ENCODE results near the gene TMCC1.
"Not testable (repeated sequence)": the region's sequence is repeated elsewhere in the genome, so short reads cannot be mapped to it uniquely, and the experiment has no call there.

The TMCC1 gene

DNA sequence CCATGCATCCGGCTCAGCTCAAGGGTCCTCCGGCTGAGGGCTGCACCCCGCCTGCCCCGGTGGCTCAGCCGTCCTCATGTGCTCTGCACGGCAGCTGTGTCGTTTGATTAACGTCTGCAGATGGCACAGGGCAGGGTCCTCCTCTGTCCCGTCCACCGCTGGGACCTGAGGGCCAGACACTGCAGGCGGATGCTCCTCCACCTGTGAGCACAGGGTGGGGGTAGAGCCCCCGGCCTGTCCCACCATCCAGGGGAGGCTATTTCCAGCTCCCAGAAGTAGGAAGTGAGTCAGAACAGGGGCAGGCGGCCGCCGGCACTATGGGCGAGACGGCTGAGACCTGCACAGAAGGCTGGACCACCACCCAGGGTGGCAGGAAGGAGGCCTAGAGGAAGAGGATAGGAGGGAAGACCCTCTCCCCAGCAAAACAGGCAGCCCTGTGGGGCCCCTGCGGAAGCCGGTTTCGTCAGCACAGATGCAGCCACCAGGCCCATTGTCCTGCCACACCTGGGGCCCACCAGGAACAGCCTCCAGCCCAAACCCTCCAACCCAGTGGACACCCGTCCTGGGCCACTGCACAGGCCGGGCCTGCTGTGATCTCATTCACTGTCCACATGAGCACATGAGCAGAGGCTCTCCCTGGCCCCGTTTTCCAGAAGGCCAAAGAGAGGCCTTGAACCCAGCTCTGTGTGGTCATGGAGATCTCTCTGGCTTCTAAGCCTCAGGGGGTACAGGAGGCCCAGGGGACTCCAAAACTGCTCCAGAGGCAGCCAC, 274.4 kb downstream of the TMCC1 start:
- no peak for DNase-seq

DNA sequence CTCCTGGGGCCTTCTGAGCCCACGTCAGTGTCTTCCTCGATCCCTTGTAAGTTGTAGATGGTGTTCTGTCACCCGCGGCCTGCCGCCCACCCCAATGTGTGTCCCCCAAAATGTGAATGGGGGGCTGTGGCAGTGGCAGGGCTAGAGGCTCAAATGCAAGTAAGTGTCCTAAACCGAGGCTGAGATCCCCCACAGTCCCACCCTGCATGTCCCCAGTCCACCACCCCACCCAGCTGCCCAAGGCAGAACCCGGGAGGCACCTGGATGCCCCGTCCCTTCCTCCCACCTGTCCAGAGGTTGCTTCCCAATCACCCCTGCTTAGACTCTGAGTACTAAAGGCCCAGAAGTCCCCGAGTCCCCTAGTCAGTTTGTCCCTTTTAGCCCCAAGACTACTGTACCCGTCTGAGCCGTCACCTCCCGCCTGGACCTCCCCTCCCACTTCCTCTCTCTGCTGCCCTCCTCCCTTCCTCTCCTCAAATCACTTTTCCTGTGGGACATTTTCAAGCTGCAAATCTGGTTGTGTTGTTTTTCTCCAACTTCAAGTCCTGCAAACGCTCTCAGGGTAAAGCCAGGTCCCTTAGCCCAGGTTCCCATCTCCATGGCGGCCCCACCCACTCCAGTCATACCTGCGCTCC, 275.2 kb downstream of the TMCC1 start:
- DNase-seq, result no peak

DNA sequence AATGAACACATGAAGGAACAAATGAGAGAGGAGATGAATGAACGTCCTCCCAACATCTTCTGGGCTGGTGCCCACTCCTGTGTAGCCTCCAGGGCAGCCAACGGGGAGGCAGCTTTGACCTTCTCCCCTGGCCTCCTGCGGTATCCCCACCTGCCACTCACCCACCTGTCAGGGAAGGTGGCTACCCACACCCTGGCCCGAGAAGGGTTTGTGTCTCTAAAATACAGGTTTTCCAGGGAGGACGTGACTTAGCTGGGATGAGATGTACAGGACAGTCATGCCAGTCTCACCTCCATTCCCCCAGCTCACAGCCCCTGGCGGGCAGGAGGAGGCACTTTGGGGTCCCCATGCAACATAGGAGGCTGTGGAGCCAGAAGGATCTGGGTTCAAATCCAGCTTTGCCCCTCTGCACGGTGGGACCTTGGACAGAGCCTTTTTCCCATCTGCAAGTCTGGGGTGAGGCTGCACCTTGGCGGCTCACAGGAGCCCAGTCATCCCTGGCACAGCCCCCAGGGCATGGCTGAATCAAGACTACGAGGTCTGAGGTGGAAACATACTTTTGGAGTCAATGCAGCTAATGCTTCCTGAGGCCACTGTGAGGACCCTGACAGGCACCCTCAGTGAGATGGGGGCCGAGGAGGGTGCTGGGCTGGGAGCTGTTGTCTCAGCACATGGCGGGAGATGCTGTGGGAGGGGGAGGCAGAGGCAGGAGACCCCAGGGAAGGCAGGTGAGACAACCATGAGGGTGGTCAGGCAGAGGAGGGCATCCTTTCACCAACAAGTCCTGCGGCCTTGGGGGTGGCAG, 275.9 kb downstream of the TMCC1 start:
- no peak for DNase-seq

DNA sequence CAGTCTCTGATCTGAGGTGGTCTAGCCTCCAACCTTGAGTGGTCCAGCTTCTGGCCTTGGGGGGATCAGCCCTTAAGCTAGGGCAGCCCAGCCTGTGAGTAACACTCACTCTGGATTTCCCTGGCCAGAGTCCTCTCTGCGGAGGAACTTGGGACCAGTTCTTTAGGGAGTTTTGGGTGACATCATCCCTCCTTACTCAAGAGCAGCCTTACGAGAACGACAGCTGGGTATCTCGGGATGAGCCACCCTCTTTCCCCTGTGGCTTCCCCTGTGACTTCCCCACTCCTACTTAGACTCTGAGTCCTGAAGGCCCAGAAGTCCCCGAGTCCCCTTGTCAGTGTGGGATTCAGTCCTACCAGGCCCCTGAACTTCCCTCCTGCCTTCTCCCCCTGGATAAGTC, 276.8 kb downstream of the TMCC1 start:
- DNase-seq, result no peak

DNA sequence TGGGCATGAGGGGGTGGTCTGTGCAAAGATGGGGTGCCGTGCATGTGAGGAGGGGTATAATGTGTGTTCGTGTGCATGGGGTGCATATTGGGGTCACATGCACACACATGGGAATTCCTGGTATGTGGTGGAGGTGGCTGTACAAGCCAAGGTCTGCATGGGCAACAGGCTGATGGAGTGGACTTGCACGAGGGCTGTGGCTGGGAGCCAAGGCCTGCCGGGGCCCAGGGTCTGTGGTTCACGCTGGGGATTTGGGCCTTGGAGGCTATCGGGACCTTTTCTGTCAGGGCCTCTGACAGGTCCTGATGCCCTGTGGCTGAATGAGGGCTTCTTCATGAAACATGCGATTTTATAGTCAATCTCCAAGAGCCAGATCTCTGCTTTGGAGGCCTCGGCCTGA, 277.2 kb downstream of the TMCC1 start:
- DNase-seq, result no peak

DNA sequence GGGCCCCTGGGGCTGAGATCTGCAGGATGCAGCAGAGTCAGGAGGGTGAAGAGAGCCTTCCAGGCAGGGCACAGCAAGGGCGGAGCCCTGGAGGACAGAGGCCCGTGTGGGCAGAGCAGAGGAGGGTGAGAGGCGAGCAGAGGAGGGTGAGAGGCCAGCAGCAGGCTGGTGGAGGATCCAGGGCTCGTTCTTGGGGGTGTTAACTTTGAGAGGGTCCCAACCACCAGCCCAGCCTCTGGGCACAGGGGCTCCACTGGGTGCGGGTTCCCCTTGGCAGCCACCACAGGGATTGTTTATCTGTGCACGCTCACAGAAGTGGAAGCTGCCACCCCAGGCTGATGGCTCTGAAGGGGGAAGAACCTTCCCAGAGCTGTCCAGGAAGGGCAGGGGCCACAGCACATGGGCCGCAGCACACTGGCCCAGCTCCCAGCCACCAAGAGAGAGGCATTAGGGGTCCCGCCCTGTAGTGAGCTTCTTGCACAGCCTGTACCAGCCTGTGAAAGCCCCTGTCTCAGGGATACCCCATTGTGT, 277.7 kb downstream of the TMCC1 start:
- DNase-seq, result no peak

DNA sequence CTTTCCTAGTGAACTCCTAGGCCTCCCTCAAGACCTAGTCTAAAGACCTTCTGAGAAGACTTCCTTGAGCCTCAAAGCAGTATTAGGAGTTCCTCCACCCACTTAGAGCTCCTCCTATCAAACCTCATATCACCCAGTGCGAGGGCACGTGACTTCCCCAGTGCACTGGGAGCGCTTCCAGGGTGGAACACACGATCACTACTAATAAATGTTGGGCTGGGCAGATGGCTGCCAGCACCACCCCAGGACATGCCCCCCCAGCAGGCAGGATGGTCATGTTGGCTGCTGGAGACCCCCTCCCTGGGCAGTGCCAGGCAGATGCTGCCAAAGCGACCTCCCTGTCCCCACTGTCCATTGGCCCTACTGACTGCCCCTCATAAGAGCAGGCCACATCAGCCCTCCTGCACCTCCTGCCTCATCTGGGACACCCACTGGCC, 278.6 kb downstream of the TMCC1 start:
- DNase-seq, result no peak

DNA sequence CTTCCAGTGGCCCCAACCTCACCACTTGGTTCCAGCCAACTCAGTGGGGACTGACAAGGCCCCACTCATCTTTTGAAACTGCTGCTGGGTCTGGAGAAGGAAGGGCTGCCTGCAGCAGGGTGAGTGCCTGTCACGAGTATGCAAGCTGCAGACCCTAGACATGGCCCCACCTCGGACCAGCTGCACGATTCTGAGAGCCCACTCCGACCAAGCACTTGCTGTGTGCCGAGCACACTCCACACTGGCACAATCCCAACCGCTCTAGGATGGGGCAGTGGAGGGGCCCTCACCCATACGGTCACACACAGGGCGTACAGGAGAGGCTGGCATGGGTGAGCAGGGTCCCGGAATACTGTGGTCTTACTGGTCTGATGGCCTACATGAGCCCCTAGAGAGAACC, 279.1 kb downstream of the TMCC1 start:
- no peak for DNase-seq

DNA sequence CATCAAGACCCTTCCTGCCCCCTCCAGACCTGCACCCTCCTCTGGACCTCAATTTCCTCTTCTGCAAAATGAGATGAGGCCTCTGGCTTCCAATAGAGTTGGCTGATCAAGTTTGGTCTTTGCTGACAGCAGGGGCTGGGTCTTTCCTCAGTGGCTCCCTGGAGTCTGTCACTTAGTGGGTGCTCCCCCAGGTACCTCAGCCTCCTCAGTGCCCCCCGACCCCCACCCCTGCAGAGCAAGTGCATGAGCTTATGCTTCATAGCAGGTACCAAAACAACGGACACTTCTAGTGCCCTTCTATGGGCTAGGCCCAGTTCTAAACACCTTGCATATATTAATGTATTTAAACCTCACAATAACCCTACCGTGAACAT, 280.2 kb downstream of the TMCC1 start:
- DNase-seq, result no peak

DNA sequence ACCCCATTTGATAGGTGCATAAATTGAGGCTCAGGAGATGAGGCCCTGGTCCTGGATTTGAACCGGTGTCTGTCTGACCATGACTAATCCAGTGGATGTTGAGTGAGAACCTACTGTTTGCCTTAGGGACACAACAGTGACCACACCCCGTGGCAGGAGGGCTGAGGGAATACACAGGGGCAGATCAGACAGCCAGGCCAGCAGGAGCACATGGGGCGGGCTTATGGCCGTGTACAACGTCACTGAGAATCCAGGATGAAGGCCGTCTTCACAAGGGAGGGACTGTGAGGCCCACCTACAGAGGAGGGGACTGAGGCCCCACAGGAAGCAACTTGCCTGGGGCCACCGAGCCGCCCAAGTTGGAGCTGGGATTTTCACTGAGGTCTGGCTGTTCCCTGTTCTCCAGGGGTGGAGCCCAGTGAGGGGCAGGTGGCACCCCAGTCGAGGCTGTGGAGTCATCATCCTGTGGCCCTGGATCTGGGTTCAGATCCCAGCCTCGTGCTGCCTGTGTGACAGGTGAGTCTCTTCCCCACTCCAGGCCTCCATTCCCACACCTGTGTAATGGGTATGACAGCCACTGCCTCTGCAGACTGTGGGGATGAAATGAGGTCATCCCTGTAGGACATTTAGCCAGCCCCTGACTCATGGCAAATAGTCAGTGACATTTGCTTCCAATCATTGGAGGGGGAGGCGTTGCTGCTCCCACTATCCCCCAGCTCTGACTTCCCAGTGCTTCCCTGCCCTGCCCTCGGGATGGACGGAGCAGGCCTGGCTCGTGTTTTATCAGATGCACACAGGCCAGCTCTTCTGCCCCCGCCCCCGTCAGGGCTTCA, 280.8 kb downstream of the TMCC1 start:
- DNase-seq, result no peak

DNA sequence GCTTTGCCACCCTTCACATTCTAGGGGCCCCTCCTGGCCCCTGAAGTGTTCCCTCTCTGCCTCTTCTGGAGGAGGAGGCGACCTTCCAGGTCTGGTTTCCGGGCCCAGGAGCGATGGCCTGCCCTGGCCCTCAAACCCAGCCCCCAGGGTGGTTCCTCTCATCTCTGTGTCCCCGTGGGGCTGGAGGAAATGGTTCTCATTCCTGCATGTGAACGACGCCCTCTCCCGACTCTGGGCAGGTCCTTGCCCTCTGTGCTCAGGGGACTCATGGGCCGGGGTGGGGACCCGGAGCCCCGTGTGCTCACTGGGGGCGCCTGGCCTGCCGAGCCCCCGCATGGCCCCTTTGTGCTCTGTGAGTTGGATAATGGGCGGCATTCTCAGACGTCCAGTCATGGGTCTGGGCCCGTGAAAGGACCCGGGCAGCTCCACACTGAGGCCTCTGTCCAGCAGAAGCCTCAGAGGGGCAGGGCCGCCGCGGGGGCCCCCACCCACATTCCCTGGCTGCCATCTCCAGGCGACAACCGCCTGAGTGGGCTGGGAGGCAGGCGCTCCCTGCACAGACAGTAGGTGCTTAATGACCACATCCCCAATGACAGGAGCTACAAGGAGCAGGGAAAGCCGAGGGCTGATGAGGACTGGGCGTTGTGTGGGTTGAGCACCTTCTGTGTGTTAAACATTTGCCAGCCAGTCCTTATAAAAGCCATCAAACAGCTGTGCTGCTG, 281.5 kb downstream of the TMCC1 start:
- no peak for DNase-seq

DNA sequence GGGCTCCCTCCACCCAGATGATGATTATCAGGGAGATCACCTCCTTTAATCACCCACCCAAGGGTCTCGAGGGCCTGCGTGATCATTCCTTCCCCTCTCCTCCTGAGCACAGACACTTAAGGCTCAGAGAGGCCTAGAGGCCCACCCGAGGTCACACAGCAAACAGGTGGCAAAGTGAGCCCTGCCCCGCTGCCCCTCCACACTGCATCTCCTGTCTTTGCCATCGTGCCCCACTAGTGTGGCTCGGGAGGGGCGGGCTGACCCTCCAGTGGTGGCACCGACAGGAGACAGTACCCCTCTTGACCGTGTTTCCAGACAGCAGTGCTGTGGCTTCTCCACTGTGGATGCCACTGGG, 282.1 kb downstream of the TMCC1 start:
- no peak for DNase-seq

DNA sequence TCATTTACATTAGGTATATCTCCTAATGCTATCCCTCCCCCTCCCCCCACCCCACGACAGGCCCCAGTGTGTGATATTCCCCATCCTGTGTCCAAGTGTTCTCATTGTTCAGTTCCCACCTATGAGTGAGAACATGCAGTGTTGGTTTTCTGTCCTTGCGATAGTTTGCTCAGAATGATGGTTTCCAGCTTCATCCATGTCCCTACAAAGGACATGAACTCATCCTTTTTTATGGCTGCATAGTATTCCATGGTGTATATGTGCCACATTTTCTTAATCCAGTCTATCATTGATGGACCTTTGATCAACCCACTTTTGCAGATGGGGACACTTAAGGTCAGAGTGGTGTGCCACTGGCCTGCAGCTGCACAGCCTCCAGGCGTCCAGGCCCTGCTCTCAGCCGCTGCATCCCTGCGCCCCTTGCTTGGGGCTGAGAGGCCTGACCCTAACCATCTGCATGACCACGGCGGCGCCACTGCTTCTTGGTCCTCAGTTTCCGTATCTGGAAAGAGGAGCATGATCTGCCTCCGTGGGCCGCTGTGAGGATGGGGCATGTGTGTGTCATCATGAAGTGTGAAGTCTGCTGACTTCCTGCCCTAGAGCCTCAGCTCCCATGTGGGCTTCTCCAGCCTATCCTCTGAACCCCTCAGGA, 282.6 kb downstream of the TMCC1 start:
- DNase-seq, result not testable (repeated sequence)

DNA sequence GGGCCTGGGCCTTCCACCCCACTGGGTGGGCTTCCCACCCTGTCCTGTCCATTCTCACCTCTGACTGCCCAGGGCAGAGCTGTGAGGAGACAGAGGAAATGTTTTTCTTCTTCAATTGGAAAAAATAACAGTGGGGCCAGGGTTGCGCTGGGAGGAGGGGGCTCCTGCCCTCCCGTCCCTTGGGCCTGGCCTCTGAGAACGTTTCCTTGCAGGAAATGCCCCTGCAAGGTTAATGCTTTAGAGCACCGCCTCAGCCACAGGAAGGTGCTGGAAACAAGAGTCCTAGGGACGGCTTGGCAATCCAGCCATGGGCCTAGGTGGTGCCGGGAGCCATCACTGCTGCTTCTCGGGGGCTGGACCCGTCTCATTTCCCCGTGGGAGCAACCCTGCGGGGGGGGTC, 283.2 kb downstream of the TMCC1 start:
- no peak for DNase-seq

DNA sequence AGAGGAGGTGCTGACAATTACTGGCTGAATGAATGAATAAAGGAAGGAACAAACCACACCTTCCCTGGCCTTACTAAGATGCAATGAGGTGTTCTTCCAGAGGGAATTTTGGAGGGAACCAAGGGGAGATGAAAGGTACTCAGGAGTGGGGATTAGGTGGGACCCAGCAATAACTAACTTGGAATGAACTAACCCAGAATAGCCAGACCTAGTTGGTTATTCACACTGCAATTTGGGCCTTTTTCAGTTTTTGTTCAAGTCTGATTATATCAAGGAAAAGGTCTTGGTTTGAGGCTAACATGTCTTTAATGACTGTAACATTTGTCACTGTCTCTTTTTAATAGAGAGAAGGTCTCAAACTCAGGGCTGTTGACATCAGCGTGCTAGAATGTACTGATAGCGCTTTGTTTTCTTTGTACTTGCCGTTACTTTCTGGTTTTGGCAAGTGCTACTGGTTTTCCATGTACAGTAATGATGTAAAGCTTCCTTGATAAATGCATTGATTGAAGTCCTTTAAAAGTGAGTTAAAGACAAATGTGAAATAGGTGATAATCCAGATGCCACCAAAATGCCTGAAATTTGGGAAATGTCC, 283.8 kb downstream of the TMCC1 start:
- no peak for DNase-seq

DNA sequence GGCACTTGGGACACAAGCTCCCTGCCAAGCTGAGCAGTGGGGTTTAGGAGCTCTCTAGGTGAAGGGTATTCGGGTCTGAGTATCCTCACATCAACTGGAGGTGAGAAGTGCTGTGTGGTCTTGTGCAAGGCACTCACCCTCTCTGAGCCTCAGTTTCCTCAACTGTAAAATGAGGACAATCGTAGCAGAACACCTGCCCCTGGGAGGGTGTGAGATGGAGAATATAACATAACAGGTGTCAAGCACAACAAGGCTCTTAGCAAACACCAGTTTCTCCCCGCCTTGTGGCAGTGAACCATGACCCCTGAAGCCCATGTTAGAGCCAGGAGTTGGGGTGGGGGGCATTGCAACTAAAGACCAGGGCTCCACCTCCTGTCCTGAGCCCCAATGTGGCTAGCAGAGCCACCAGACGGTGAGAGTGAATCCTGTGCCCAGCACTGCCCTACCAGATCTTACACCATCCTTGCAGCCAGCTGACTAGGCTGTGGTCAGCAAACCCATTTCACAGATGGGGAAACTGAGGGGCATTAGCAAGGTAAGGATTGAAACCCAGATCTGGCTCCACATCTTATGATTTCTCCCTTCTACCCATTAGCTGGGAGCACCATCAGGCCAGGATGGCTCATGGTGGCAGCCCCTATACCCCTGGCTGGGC, 284.4 kb downstream of the TMCC1 start:
- no peak for DNase-seq

DNA sequence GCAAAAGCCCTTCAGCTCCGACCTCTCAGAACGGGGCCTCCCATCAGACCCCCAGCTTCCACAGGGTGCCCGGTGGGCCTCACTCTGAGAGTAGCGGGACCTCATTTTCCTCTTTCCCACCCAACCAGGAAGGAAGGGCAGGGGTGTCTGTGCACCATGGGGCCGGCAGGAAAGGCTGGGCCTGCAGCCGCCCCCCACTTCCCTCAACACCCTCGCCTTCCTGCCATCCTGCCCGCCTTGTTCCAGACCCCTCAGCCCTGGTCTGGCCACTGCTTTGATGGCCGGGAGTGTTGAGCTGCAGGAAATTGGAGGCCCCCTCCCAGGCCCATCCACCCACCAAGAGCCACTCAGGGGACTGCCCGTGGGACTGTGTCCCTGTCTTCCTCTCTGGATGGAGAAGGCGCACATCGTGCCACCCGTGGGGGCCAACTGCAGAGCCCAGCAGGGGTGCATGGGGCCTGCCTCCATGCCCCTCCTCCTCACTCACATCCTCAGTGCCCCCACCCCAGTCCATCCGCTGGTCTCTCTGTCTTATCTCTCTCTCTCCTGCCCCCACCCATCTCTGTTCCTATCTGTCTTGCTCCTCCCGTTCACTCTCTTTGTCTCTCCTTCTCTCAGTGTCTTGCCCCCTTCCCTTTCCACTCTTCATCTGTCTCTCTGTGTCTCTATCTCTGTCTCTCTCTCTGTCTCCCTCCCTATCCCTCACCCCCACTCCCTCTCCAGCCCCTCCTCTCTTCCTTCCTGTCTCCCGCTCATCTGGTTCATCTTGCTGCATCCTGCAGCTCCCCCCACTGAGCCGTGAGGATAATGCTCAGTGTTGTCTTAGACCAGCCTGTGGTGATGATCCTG, 285.2 kb downstream of the TMCC1 start:
- no peak for DNase-seq

DNA sequence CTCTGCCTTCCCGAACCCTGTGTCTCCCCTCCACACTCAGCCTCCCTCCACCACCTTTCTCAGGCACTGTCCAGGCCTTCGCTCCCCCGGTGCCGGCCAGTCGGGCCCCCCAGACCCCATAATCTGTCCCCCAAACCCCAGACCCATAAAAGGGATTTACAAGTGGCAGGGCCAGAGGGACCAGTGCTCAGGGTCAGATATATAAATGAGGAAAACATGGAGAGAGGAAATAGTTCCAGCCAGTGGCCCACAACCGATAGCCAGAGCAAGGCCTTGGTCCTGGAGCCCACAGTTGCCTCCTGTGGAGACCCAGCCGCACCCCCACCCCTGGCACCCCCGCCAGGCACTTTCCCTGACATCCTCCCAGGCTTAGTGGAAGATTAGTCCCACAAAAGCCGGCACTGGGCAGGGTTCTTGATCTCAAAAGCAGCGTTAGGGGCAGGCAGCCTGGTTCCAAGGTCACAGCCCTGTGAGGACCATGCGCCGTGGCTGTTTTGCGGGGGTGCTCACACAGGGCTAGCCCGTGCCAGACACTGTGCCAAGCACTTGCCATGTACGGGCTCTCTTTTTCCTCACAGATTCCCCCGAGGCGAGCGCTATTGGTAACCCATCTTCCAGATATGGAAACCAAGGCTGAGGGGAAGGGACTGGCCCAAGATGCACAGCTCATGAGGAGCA, 286.0 kb downstream of the TMCC1 start:
- DNase-seq, result no peak

All from activated naive CD4-positive, alpha-beta T cell treated with anti-CD3 and anti-CD28 coated beads, Interleukin-2, amount 50 U/mL, for 16 hours (primary cell).